SK-N-SH treated with all-trans-retinoic acid at 6 μM for 48 hours (cell line): ENCODE results near the gene UNCX.

ENCODE experiments used
- ATAC-seq: fragments of 200-7000 bp; cut with Tn5 transposase; 3 replicates; pipeline ENCODE4 v1.9.1; 2020; ENCODE audit warnings: mild to moderate bottlenecking, moderate library complexity
- ARNTL ChIP-seq: fragments of 450-650 bp; formaldehyde crosslinking; IDR thresholded peaks from 2 replicates; pipeline ENCODE4 v1.5.0; 2020; ENCODE audit warnings: low read depth, mild to moderate bottlenecking, moderate library complexity, borderline replicate concordance
- BACH2 ChIP-seq: fragments of 250-450 bp; sonication (Bioruptor Pico); IDR thresholded peaks from 2 replicates; pipeline ENCODE4 v1.9.0; 2021; ENCODE audit warnings: mild to moderate bottlenecking, borderline replicate concordance
- CSDC2 ChIP-seq: fragments of 250-450 bp; sonication (Bioruptor Pico); IDR thresholded peaks from 2 replicates; pipeline ENCODE4 v1.5.0; 2020; ENCODE audit warnings: mild to moderate bottlenecking, moderate library complexity
- CSRNP3 ChIP-seq: fragments of 250-450 bp; sonication (Bioruptor Pico); IDR thresholded peaks from 2 replicates; pipeline ENCODE4 v1.5.1; 2021; ENCODE audit warnings: mild to moderate bottlenecking, moderate library complexity
- ESRRG ChIP-seq: fragments of 250-450 bp; sonication (Bioruptor Pico); IDR thresholded peaks from 2 replicates; pipeline ENCODE4 v1.6.1; 2021; ENCODE audit warnings: mild to moderate bottlenecking
- GLIS3 ChIP-seq: fragments of 250-450 bp; sonication (Bioruptor Pico); IDR thresholded peaks from 2 replicates; pipeline ENCODE4 v1.5.0; 2020; ENCODE audit warnings: mild to moderate bottlenecking, moderate library complexity
- ISL1 ChIP-seq: fragments of 250-450 bp; sonication (Bioruptor Pico); IDR thresholded peaks from 2 replicates; pipeline ENCODE4 v2.1.2; 2022; ENCODE audit warnings: mild to moderate bottlenecking, moderate library complexity
- OSR1 ChIP-seq: fragments of 250-450 bp; sonication (Bioruptor Pico); IDR thresholded peaks from 2 replicates; pipeline ENCODE4 v1.8.0; 2022; ENCODE audit warnings: moderate library complexity, mild to moderate bottlenecking, inconsistent platforms
- PATZ1 ChIP-seq: fragments of 250-450 bp; sonication (Bioruptor Pico); IDR thresholded peaks from 2 replicates; pipeline ENCODE4 v1.8.0; 2020; ENCODE audit warnings: mild to moderate bottlenecking, moderate library complexity, borderline replicate concordance
- POU6F1 ChIP-seq: fragments of 250-450 bp; sonication (Bioruptor Pico); IDR thresholded peaks from 2 replicates; pipeline ENCODE4 v1.8.0; 2021; ENCODE audit warnings: low read depth, mild to moderate bottlenecking, moderate library complexity, borderline replicate concordance
- PPARA ChIP-seq: fragments of 250-450 bp; sonication (Bioruptor Pico); IDR thresholded peaks from 2 replicates; pipeline ENCODE4 v1.5.0; 2020; ENCODE audit warnings: mild to moderate bottlenecking, borderline replicate concordance
- RARB ChIP-seq: fragments of 250-450 bp; sonication (Bioruptor Pico); IDR thresholded peaks from 2 replicates; pipeline ENCODE4 v1.8.0; 2021; ENCODE audit warnings: mild to moderate bottlenecking, moderate library complexity
- SNAI2 ChIP-seq: fragments of 250-450 bp; sonication (Bioruptor Pico); IDR thresholded peaks from 2 replicates; pipeline ENCODE4 v1.5.0; 2020; ENCODE audit warnings: mild to moderate bottlenecking, moderate library complexity
- TCF4 ChIP-seq: fragments of 250-450 bp; sonication (Bioruptor Pico); IDR thresholded peaks from 2 replicates; pipeline ENCODE4 v1.8.0; 2021; ENCODE audit warnings: mild to moderate bottlenecking, moderate library complexity, borderline replicate concordance
- TSHZ2 ChIP-seq: fragments of 250-450 bp; sonication (Bioruptor Pico); IDR thresholded peaks from 2 replicates; pipeline ENCODE4 v1.5.0; 2020; ENCODE audit warnings: mild to moderate bottlenecking, moderate library complexity
- ZC3H10 ChIP-seq: fragments of 250-450 bp; sonication (Bioruptor Pico); IDR thresholded peaks from 2 replicates; pipeline ENCODE4 v1.5.1; 2021; ENCODE audit warnings: mild to moderate bottlenecking, moderate library complexity
- ZNF565 ChIP-seq: fragments of 450-650 bp; formaldehyde crosslinking; conservative IDR thresholded peaks from 2 replicates; pipeline ENCODE4 v1.5.0; 2020; ENCODE audit warnings: low read depth, mild to moderate bottlenecking, moderate library complexity
- ZNF70 ChIP-seq: fragments of 450-650 bp; formaldehyde crosslinking; IDR thresholded peaks from 2 replicates; pipeline ENCODE4 v1.5.0; 2020; ENCODE audit warnings: mild to moderate bottlenecking, moderate library complexity
- ZNF8 ChIP-seq: fragments of 450-650 bp; formaldehyde crosslinking; IDR thresholded peaks from 2 replicates; pipeline ENCODE4 v1.5.0; 2020; ENCODE audit warnings: mild to moderate bottlenecking, moderate library complexity
- TF ChIP-seq, protein P1 (sequence below): fragments of 250-450 bp; sonication (Bioruptor Pico); IDR thresholded peaks from 2 replicates; pipeline ENCODE4 v1.5.1; 2020; ENCODE audit warnings: low read depth, mild to moderate bottlenecking, moderate library complexity

Gene UNCX

DNA sequence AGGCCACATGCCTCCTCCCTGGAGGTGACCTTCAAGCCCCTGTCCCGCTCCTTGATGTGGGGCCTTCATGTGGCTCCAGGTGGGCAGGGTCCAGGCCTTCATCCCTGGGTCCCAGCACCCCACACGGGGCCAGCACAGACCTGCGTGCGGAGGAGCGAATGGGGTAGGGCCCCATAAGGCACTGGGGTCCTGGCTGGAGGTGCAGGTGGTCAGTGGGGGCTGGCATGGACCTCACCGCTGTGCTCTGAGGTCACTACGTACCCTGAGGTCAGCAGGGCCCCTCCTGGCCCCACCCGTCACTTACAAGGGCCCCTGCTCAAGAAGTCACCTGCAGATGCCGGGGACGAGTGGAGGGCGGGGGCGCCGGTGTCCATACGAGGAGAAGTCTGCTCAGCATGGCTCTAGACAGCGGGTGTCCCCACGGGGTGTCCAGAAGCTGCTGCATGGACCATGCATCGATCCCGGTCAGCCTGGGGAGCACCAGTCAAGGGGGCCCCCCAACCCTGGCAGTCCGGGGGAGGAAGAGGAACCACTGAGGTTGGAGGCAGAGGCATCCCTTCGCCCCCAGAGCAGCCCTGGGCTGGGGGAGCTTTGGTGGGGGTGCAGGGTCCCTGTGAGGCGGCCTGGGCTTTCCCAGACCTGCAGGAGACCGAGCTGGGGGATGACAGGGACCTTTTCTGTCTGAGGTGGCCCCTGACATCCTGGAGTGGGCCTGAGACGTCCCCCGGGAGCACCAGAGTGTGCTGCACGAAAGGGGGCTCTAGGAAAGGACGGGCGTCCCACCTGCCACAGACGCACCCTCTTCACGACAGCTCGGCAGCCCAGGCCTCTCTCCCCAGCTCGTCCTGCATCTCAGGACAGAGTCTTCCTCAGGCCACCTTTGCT is 34.6 kb downstream of the UNCX start:
- ATAC-seq, result no peak
- no peak for TF ChIP-seq TSHZ2 (CRISPR knock-in tag)
- TF ChIP-seq CSRNP3 (CRISPR knock-in tag), result no peak
- no peak for TF ChIP-seq TCF4 (CRISPR knock-in tag)
- TF ChIP-seq GLIS3 (CRISPR knock-in tag), result no peak
- no peak for TF ChIP-seq ISL1 (CRISPR knock-in tag)
- no peak for TF ChIP-seq PPARA (CRISPR knock-in tag)
- no peak for TF ChIP-seq SNAI2 (CRISPR knock-in tag)
- TF ChIP-seq RARB (CRISPR knock-in tag), result no peak
- no peak for TF ChIP-seq OSR1

DNA sequence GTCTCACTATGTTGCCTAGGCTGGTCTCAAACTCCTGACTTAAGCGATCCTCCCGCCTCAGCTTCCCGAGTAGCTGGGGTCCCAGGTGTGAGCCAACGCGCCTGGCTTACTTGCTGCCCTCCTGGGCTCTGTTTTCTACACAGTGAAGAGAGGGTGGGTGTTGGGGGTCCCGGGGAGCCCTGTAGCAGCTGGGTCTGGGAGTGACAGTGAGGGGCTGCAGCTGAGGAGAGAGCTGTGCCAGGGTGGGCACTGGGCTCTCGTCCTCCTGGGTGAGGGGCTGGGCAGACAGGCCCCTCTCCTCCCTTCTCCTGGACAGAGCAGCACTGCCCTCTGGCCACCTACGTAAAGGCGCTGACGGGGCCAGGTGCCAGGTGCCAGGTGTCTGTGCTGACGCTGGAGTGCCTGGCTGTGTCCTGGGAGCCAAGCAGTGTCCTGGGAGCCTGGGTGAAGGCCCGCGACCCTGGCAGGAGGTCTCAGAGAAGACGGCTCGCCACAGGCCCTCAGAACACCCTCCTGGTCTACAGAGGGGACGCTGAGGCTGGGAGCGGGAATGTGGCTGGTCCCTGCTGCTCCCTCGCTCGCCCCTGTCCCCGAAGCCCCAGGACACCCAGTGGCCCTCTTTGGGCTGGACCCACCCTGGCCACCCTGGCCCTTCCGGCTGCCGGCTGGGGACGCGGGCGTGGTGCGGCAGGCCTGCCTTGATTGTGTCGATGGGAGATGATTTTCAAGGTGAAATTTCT is 35.6 kb downstream of the UNCX start:
- ATAC-seq, result peak; percentile 12; the same call in 2 of the 3 replicates
- TF ChIP-seq ZNF70 (CRISPR knock-in tag) (no peak), PPARA (CRISPR knock-in tag) (no peak), ARNTL (CRISPR knock-in tag) (no peak), CSDC2 (CRISPR knock-in tag) (no peak), GLIS3 (CRISPR knock-in tag) (no peak), OSR1 (no peak), ESRRG (CRISPR knock-in tag) (no peak), BACH2 (CRISPR knock-in tag) (no peak), ISL1 (CRISPR knock-in tag) (no peak), PATZ1 (no peak), TSHZ2 (CRISPR knock-in tag) (no peak), POU6F1 (CRISPR knock-in tag) (no peak), ZC3H10 (CRISPR knock-in tag) (no peak), ZNF8 (CRISPR knock-in tag) (no peak), CSRNP3 (CRISPR knock-in tag) (no peak), SNAI2 (CRISPR knock-in tag) (no peak), ZNF565 (CRISPR knock-in tag) (no peak)
- TF ChIP-seq, protein P1, sequence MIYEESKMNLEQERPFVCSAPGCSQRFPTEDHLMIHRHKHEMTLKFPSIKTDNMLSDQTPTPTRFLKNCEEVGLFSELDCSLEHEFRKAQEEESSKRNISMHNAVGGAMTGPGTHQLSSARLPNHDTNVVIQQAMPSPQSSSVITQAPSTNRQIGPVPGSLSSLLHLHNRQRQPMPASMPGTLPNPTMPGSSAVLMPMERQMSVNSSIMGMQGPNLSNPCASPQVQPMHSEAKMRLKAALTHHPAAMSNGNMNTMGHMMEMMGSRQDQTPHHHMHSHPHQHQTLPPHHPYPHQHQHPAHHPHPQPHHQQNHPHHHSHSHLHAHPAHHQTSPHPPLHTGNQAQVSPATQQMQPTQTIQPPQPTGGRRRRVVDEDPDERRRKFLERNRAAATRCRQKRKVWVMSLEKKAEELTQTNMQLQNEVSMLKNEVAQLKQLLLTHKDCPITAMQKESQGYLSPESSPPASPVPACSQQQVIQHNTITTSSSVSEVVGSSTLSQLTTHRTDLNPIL (CRISPR knock-in tag), result no peak
